ENCODE results near the gene COX8C. TPM values are rescaled to one million over a fixed set of nuclear protein-coding genes. Genes with fewer than 3 reads are reported as not detected.

The COX8C gene
- polyA plus RNA-seq, 6 donors from 2014 or later = not detected

DNA sequence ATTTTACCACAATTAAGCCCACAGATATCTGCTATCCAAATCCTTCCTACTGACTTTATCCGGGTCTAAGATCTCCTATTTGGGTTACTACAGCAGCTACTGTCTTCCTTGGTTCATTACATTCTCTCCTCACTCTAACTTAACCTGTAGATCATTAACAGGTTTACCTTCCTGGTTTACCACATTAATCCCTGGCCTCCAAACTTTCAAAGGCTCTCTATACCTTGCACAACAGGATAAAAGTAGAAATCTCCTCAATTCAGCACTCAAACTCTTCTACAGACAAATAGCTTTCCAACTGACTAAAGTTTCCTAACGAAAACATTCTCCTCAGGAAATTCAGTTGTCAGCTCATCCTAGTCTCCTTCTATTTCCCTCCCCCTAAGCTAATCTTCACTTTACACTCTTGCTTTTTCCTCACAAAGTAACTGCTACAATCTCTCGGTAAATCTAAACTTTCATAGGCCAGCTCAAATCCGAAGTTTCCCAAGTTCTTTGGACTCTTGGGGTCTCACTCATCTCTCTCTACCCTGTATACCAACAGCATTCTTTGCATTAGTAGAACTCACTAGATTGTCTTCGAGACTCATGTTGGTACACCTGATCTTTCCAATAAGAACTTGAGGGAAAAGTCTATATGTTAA lies 16.9 kb upstream of the COX8C start:
- ATAC-seq (ENCODE audit: low read depth in 2 of 2) = no peak
- peak overlapping the region in 3 of 8 donors; percentile 10 to 99 (median 90) for H3K4me3 Mint-ChIP-seq
- no peaks in the 10 kb centered on the region for H3K36me3 Mint-ChIP-seq
- H3K27ac Mint-ChIP-seq = peak overlapping the region in 1 of 6 donors; percentile 4
- H3K9me3 Mint-ChIP-seq = no peaks in the 10 kb centered on the region
- DNase-seq = no peak
- peaks cover 49 to 69% (median 56%) of the 10 kb centered on the region in 3 donors for H3K4me1 Mint-ChIP-seq
- no peaks in the 10 kb centered on the region for H3K27me3 Mint-ChIP-seq

GRCh38 chr14:93330609-93331000 lies 16.4 kb upstream of the COX8C start:
- peaks cover 46 to 66% (median 53%) of the 10 kb centered on the region in 3 donors for H3K4me1 Mint-ChIP-seq
- DNase-seq (no peak), ATAC-seq (ENCODE audit: low read depth in 2 of 2) (no peak)
- peak overlapping the region in 5 of 8 donors; percentile 44 to 99 (median 89) for H3K4me3 Mint-ChIP-seq
- no peaks in the 10 kb centered on the region for H3K36me3 Mint-ChIP-seq
- no peaks in the 10 kb centered on the region for H3K27me3 Mint-ChIP-seq
- H3K27ac Mint-ChIP-seq = peak overlapping the region in 2 of 6 donors; percentile 36 to 94
- no peaks in the 10 kb centered on the region for H3K9me3 Mint-ChIP-seq

DNA sequence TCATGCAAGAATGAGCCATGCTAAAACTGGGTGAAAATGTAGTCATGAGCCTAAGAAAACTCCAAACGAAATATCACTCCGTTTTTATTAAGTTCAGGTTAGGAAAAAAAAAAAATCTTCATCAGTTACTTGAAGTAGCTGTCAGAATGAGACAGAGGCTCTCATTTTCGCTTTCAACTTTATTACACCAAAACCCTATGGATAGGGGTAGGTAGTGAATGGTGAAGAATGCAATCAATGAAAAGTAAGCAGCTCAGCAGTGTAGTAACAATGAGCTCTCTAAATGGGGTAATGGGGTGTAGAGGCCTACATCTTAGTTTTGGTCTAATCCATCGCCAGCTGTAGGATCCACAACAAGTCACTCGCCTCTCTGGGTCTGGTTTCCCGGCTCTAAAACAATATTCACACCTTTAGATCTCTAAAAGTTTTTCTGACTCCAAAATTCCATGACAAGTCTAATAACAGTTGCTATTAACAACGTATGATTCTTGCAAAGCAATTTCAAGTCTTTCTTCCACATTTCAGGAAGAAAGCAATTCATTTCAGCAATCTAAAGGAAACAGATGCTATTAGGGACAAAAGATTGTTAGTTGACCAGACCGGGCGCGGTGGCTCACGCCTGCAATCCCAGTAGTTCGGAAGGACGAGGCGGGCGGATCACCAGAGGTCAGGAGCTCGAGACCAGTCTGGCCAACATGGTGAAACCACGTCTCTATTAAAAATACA lies 15.8 kb upstream of the COX8C start:
- H3K36me3 Mint-ChIP-seq = no peaks in the 10 kb centered on the region
- no peaks in the 10 kb centered on the region for H3K27me3 Mint-ChIP-seq
- ATAC-seq (ENCODE audit: low read depth in 2 of 2) (no peak), DNase-seq (no peak)
- peaks cover 46 to 65% (median 53%) of the 10 kb centered on the region in 3 donors for H3K4me1 Mint-ChIP-seq
- no peaks in the 10 kb centered on the region for H3K9me3 Mint-ChIP-seq
- peak overlapping the region; percentile 86 to 99 (median 92) for H3K4me3 Mint-ChIP-seq
- peak overlapping the region in 5 of 6 donors; percentile 5 to 94 (median 76) for H3K27ac Mint-ChIP-seq

DNA sequence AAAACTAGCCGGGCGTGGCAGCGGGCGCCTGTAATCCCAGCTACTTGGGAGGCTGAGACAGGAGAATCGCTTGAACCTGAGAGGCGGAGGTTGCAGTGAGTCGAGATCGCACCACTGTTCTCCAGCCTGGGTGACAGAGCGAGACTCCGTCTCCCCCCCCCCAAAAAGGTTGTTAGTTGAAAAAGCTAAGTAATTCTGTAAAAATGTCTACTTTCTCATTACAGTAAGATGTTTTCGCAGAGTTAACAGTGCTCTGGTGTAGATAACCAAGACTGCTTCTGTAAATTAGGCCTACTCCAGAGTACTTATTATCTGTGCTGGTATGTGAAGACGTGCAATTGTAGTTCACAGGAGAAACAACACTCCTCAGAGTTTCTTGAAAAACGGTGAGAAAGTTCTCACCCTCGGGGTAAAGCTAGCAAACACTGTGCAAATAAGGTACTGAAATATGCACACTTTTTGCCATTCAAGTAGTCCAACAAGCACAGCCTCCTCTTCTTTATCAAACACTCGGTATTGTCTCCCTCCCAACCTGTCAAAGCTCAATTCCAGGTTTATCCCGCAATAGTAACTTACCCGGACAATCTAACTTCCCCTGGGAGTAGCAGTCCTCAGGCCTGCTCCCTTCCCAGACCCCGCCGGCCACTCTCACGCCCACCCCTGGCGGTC lies 15.1 kb upstream of the COX8C start:
- H3K9me3 Mint-ChIP-seq = no peaks in the 10 kb centered on the region
- H3K27me3 Mint-ChIP-seq = no peaks in the 10 kb centered on the region
- H3K36me3 Mint-ChIP-seq = no peaks in the 10 kb centered on the region
- H3K27ac Mint-ChIP-seq = peak overlapping the region; percentile 84 to 99 (median 94)
- H3K4me1 Mint-ChIP-seq = peaks cover 46 to 58% (median 53%) of the 10 kb centered on the region in 3 donors
- ATAC-seq (ENCODE audit: low read depth in 2 of 2) = no peak
- H3K4me3 Mint-ChIP-seq = peak overlapping the region; percentile 86 to 99 (median 92)
- no peak for DNase-seq

GRCh38 chr14:93332397-93332852 lies 14.6 kb upstream of the COX8C start:
- no peak for DNase-seq
- peak overlapping the region; percentile 89 to 99 (median 94) for H3K4me3 Mint-ChIP-seq
- H3K27ac Mint-ChIP-seq = peak overlapping the region in 4 of 6 donors; percentile 94 to 99 (median 97)
- H3K27me3 Mint-ChIP-seq = no peaks in the 10 kb centered on the region
- peak; percentile 39 to 42 for ATAC-seq (ENCODE audit: low read depth in 2 of 2)
- peaks cover 44 to 55% (median 50%) of the 10 kb centered on the region in 3 donors for H3K4me1 Mint-ChIP-seq
- H3K36me3 Mint-ChIP-seq = no peaks in the 10 kb centered on the region
- H3K9me3 Mint-ChIP-seq = peaks cover 0 to 3% (median 0%) of the 10 kb centered on the region in 7 donors

DNA sequence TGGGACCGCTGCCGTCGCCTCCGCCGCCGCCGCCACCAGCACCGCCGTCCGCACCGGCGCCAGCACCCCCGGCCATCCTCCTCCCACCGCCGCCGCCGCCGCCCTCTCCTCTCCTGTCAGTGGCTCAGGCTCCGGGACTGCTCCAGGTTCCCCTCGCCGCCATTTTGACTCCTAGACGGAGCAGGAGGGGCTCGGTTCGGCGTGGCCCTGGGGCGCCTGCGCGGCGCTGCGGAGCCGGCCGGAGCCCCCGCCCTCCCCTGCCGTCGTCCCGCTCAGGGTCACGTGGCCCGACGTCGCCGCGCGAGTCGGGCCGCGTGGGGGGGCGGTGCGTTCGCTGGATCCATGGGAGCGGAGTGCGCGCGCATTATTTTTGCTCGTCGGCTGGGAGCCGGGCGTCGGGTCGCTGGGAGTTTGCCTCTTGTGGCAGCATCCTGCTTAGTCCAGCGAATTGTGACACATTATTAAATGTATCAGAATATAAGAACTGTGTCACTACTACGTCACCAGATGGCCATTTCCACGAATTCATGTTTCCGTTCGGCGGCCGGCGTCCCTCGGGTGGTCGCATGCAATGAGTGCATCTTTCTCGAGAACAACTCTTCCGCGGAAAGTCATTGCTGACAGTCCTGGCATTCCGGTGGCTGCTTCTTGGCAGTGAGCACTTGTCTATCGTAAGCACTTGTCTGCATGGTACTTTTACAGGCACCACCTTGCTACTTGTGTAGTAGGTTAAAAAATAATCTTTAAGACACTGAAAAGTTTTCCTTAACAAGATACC lies 13.9 kb upstream of the COX8C start, which contains the start of gene BTBD7:
TSS of gene BTBD7 (minus strand) at position 184 of the 778 bp plus-strand sequence. CDS start 36,985 bp downstream, outside the sequence.
- no peaks in the 10 kb centered on the region for H3K36me3 Mint-ChIP-seq
- peaks cover 39 to 49% (median 43%) of the 10 kb centered on the region in 3 donors for H3K4me1 Mint-ChIP-seq
- H3K9me3 Mint-ChIP-seq = peaks cover 0 to 3% (median 0%) of the 10 kb centered on the region in 7 donors
- DNase-seq (peak; percentile 93), ATAC-seq (ENCODE audit: low read depth in 2 of 2) (peak; percentile 90 to 91)
- peak within 1 kb of the TSS; percentile 89 to 99 (median 94) for H3K4me3 Mint-ChIP-seq
- H3K27ac Mint-ChIP-seq = peak within 1 kb of the TSS; percentile 94 to 99 (median 96)
- H3K27me3 Mint-ChIP-seq = no peaks in the 10 kb centered on the region

- ATAC-seq (ENCODE audit: low read depth in 2 of 2) (no peak), DNase-seq (no peak)
- H3K4me3 Mint-ChIP-seq = peak overlapping the region; percentile 89 to 99 (median 94)
- no peaks in the 10 kb centered on the region for H3K27me3 Mint-ChIP-seq
- no peaks in the 10 kb centered on the region for H3K36me3 Mint-ChIP-seq
- H3K4me1 Mint-ChIP-seq = peaks cover 39 to 46% (median 42%) of the 10 kb centered on the region in 3 donors
- H3K27ac Mint-ChIP-seq = peak overlapping the region; percentile 94 to 98 (median 96)
- peaks cover 0 to 3% (median 0%) of the 10 kb centered on the region in 7 donors for H3K9me3 Mint-ChIP-seq
Measured at GRCh38 chr14:93333631-93334103, 13.3 kb upstream of the COX8C start.

DNA sequence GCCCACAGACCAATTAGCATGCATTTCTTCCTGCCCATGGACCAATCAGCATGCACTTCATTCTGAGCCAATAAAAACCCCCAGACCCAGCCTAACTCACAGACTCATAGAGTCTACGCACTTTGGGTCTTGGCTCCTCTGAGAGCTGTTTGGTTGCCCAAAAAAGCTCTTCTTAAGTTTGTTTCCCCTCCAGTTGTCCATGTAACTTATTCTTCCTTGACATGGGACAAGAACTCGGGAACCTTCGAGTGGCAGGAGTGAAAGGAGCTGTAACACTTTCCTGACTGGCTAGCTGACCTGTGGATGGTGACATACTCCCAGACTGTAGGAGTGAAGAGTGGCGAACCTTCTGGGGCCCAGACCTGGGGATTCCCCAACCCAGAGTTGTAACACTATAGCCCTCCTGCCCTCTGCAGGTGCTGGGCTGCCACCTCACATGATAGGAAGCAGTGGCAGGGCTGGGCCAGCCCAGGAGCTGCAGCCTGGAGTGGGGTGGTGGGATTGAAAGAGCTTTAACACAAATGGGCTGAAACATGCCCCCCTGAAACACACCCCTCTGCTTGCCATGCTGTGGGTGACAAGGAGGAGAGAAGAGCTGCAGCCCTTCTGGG lies 9.7 kb upstream of the COX8C start:
- Mint-ChIP-seq H3K4me1 (peaks cover 9 to 16% (median 16%) of the 10 kb centered on the region in 3 donors), H3K4me3 (peak overlapping the region in 1 of 8 donors; percentile 53), H3K27me3 (no peaks in the 10 kb centered on the region), H3K36me3 (peaks cover 2 to 4% of the 10 kb centered on the region in 2 donors), H3K9me3 (peaks cover 0 to 10% (median 7%) of the 10 kb centered on the region in 7 donors), H3K27ac (peak overlapping the region in 1 of 6 donors; percentile 61)
- no peak for DNase-seq
- ATAC-seq (ENCODE audit: low read depth in 2 of 2) = no peak

DNA sequence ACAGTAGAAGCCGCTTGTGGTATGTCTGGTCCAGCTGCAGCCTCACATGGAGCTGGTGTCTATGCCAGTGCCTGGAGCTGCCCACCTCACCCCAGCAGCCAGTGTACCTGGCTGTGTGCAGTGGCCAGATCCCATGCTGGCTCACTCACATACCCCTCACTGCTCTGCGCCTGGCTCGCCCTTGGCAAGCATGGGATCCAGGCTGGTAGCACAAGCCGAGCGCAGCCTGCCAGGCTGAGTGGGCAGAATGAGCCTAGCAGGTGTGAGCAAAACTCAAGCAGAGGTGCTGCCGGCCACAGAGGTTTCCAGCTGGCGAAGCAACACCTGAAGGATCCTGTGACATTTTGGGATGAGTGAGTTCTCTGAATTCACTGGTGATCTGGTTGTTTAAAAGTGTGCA lies 9.1 kb upstream of the COX8C start:
- H3K36me3 Mint-ChIP-seq = peaks cover 4 to 9% of the 10 kb centered on the region in 2 donors
- ATAC-seq (ENCODE audit: low read depth in 2 of 2) (no peak), DNase-seq (no peak)
- peak overlapping the region in 1 of 8 donors; percentile 46 for H3K4me3 Mint-ChIP-seq
- H3K9me3 Mint-ChIP-seq = peaks cover 0 to 17% (median 12%) of the 10 kb centered on the region in 7 donors
- peaks cover 9 to 16% (median 13%) of the 10 kb centered on the region in 3 donors for H3K4me1 Mint-ChIP-seq
- no peak overlapping the region for H3K27ac Mint-ChIP-seq
- H3K27me3 Mint-ChIP-seq = no peaks in the 10 kb centered on the region

DNA sequence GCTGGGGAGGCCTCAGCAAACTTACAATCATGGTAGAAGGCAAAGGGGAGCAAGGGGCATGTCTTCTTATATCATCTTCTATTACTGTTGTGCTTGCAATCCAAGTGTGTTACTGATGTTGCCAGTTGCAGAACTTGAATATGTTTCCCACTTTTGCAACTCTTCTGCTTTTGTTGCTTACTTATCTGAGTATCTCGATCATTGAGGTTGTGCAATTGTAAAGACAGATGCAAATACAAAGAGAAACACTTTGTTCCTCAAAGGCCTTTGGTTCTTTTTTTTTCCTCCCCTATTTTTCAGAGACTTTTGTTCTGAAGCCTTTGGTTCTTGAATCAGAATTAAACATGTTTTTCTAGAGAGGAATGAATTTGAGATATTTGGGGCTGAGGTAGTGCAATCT lies 3.7 kb upstream of the COX8C start:
- Mint-ChIP-seq H3K27me3 (no peaks in the 10 kb centered on the region), H3K4me3 (no peak overlapping the region), H3K36me3 (peaks cover 4 to 13% of the 10 kb centered on the region in 2 donors), H3K27ac (no peak overlapping the region), H3K9me3 (peaks cover 0 to 22% (median 17%) of the 10 kb centered on the region in 7 donors), H3K4me1 (peaks cover 0 to 7% (median 5%) of the 10 kb centered on the region in 3 donors)
- ATAC-seq (ENCODE audit: low read depth in 2 of 2) (no peak), DNase-seq (no peak)

GRCh38 chr14:93343797-93344196 lies 3.2 kb upstream of the COX8C start:
- Mint-ChIP-seq H3K27ac (no peak overlapping the region), H3K9me3 (peaks cover 0 to 22% (median 17%) of the 10 kb centered on the region in 7 donors)

GRCh38 chr14:93347850-93348249 lies 868 bp downstream of the COX8C start:
- ATAC-seq (ENCODE audit: low read depth in 2 of 2) = peak; percentile 23 to 38
- DNase-seq = no peak
- Mint-ChIP-seq H3K27me3 (no peaks in the 10 kb centered on the region), H3K27ac (no peak overlapping the region), H3K4me1 (peaks cover 0 to 12% (median 6%) of the 10 kb centered on the region in 3 donors), H3K9me3 (peaks cover 0 to 10% (median 5%) of the 10 kb centered on the region in 7 donors), H3K36me3 (peaks cover 0 to 4% of the 10 kb centered on the region in 2 donors), H3K4me3 (no peak overlapping the region)

More at GRCh38 chr14:93343797-93344196, 3.2 kb upstream of the COX8C start:
- Mint-ChIP-seq H3K27me3 (no peaks in the 10 kb centered on the region), H3K4me3 (no peak overlapping the region), H3K36me3 (peaks cover 4 to 13% of the 10 kb centered on the region in 2 donors), H3K4me1 (peaks cover 0 to 12% (median 5%) of the 10 kb centered on the region in 3 donors)
- no peak for DNase-seq
- no peak for ATAC-seq (ENCODE audit: low read depth in 2 of 2)
